Measurements from ENCODE around the gene SLC6A1.

SLC6A1 gene

GRCh38 chr3:11080492-11080891, 87.9 kb downstream of the SLC6A1 start:
- no peak for TF ChIP-seq CTCF (conservative IDR thresholded peaks at IDR 0.05; ENCODE audit: control insufficient read depth, insufficient read depth, low read depth, low read length)
- H3K4me3 ChIP-seq (ENCODE audit: control insufficient read depth, low read depth, low read length), result no peak overlapping the region
- peak; percentile 8 for DNase-seq (ENCODE audit: low read depth)

- DNase-seq (ENCODE audit: low read depth), result no peak
- no peak for TF ChIP-seq CTCF (conservative IDR thresholded peaks at IDR 0.05; ENCODE audit: control insufficient read depth, insufficient read depth, low read depth, low read length)
- no peak overlapping the region for H3K4me3 ChIP-seq (ENCODE audit: control insufficient read depth, low read depth, low read length)
Observed at GRCh38 chr3:11084098-11084497, 91.5 kb downstream of the SLC6A1 start.

GRCh38 chr3:11084677-11085076, 92.1 kb downstream of the SLC6A1 start:
- no peak for TF ChIP-seq CTCF (conservative IDR thresholded peaks at IDR 0.05; ENCODE audit: control insufficient read depth, insufficient read depth, low read depth, low read length)
- DNase-seq (ENCODE audit: low read depth), result no peak

GRCh38 chr3:11085093-11085840, 92.7 kb downstream of the SLC6A1 start:
- no peak for TF ChIP-seq CTCF (conservative IDR thresholded peaks at IDR 0.05; ENCODE audit: control insufficient read depth, insufficient read depth, low read depth, low read length)
- no peak overlapping the region for H3K4me3 ChIP-seq (ENCODE audit: control insufficient read depth, low read depth, low read length)
- peak; percentile 56 for DNase-seq (ENCODE audit: low read depth)

More at GRCh38 chr3:11084677-11085076, 92.1 kb downstream of the SLC6A1 start:
- no peak overlapping the region for H3K4me3 ChIP-seq (ENCODE audit: control insufficient read depth, low read depth, low read length)

- TF ChIP-seq CTCF (conservative IDR thresholded peaks at IDR 0.05; ENCODE audit: control insufficient read depth, insufficient read depth, low read depth, low read length), result no peak
Observed at GRCh38 chr3:11086856-11087255, 94.3 kb downstream of the SLC6A1 start.

GRCh38 chr3:11088066-11088465, 95.5 kb downstream of the SLC6A1 start:
- no peak overlapping the region for H3K4me3 ChIP-seq (ENCODE audit: control insufficient read depth, low read depth, low read length)
- no peak for DNase-seq (ENCODE audit: low read depth)
- no peak for TF ChIP-seq CTCF (conservative IDR thresholded peaks at IDR 0.05; ENCODE audit: control insufficient read depth, insufficient read depth, low read depth, low read length)

More at GRCh38 chr3:11086856-11087255, 94.3 kb downstream of the SLC6A1 start:
- H3K4me3 ChIP-seq (ENCODE audit: control insufficient read depth, low read depth, low read length), result no peak overlapping the region
- DNase-seq (ENCODE audit: low read depth), result no peak

Data from fibroblast of mammary gland (primary cell).